ENCODE data around the gene KLF1.
A peak's percentile ranks its signal among the peaks of the same experiment; 100 is the strongest.

The KLF1 gene

GRCh38 chr19:12872255-12872654 is 14.7 kb downstream of the KLF1 start:
- TF ChIP-seq, protein P1, sequence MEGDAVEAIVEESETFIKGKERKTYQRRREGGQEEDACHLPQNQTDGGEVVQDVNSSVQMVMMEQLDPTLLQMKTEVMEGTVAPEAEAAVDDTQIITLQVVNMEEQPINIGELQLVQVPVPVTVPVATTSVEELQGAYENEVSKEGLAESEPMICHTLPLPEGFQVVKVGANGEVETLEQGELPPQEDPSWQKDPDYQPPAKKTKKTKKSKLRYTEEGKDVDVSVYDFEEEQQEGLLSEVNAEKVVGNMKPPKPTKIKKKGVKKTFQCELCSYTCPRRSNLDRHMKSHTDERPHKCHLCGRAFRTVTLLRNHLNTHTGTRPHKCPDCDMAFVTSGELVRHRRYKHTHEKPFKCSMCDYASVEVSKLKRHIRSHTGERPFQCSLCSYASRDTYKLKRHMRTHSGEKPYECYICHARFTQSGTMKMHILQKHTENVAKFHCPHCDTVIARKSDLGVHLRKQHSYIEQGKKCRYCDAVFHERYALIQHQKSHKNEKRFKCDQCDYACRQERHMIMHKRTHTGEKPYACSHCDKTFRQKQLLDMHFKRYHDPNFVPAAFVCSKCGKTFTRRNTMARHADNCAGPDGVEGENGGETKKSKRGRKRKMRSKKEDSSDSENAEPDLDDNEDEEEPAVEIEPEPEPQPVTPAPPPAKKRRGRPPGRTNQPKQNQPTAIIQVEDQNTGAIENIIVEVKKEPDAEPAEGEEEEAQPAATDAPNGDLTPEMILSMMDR (IDR thresholded peaks at IDR 0.05) = no peak
- no peak for TF ChIP-seq ZFX (IDR thresholded peaks at IDR 0.05; ENCODE audit: borderline replicate concordance)

DNA sequence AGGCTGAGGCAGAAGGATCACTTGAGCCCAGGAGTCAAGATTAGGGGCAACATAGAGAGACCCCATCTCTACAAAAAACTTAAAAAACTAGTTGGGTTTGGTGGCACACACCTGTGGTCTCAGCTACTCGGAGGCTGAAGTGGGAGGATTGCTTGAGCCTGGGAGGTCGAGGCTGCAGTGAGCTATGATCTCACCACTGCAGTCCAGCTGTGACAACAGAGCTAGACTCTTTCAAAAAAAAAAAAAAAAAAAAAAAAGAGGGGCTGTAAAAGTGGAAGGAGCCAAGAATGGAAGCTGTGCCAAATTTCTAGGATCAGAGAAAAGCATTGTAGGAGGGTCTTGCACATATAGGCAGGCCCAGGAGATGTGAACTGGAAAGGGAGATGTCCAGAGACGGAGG is 15.3 kb downstream of the KLF1 start:
- H3K27ac ChIP-seq = peak overlapping the region; percentile 91
- TF ChIP-seq ZFX (IDR thresholded peaks at IDR 0.05; ENCODE audit: borderline replicate concordance) = no peak
- TF ChIP-seq, protein P1 (IDR thresholded peaks at IDR 0.05) = no peak

More at GRCh38 chr19:12872255-12872654, 14.7 kb downstream of the KLF1 start:
- peak overlapping the region; percentile 91 for H3K27ac ChIP-seq

- H3K27ac ChIP-seq = peak overlapping the region; percentile 90; the same call in 1 of the 2 replicates
- TF ChIP-seq, protein P1 (IDR thresholded peaks at IDR 0.05) = no peak
- TF ChIP-seq ZFX (IDR thresholded peaks at IDR 0.05; ENCODE audit: borderline replicate concordance) = no peak
Observed at GRCh38 chr19:12868540-12869112, 18.4 kb downstream of the KLF1 start.

- no peak for TF ChIP-seq ZFX (IDR thresholded peaks at IDR 0.05; ENCODE audit: borderline replicate concordance)
- TF ChIP-seq, protein P1 (IDR thresholded peaks at IDR 0.05) = peak; percentile 31
- peak overlapping the region; percentile 90 for H3K27ac ChIP-seq
Observed at GRCh38 chr19:12867120-12868099, 19.6 kb downstream of the KLF1 start.

DNA sequence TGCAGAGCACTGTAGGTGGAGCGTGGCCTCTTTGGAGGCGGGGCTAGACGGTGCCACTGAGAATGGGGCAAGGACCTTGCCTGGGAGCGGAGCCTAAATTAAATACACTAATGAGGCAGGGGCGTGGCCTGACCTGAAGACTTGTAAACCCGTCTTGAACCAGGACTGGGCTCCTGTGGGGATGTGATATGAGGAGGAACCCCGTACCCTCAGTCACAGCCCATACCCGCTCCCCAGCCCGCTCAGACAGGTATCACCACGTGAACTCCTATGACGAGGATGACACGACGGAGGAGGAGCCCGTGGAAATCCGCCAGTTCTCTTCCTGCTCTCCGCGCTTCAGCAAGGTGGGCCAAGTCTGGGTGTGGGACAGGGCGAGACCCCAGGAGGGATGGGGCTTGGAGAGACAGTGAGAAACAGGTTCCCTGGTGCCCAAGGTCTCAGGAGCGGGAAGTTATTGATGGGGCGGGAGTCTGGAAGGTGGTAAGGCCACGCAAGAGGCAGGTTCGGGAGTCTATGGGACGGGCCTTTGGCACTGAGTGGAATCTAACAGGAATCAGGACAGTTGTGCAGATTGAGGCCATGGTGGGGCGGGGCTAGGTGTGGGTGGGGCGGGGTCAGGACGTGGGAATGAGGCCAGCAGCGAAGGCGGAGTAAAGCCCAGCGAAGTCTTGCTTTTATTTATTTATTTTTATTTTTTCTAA is 20.4 kb downstream of the KLF1 start:
- H3K27ac ChIP-seq = peak overlapping the region; percentile 90
- no peak for TF ChIP-seq ZFX (IDR thresholded peaks at IDR 0.05; ENCODE audit: borderline replicate concordance)
- TF ChIP-seq, protein P1 (IDR thresholded peaks at IDR 0.05) = no peak

GRCh38 chr19:12865746-12866415 is 21.1 kb downstream of the KLF1 start:
- H3K27ac ChIP-seq = peak overlapping the region; percentile 90
- TF ChIP-seq ZFX (IDR thresholded peaks at IDR 0.05; ENCODE audit: borderline replicate concordance) = no peak
- TF ChIP-seq, protein P1 (IDR thresholded peaks at IDR 0.05) = no peak
